ENCODE data around the gene LMTK2.

The LMTK2 gene

DNA sequence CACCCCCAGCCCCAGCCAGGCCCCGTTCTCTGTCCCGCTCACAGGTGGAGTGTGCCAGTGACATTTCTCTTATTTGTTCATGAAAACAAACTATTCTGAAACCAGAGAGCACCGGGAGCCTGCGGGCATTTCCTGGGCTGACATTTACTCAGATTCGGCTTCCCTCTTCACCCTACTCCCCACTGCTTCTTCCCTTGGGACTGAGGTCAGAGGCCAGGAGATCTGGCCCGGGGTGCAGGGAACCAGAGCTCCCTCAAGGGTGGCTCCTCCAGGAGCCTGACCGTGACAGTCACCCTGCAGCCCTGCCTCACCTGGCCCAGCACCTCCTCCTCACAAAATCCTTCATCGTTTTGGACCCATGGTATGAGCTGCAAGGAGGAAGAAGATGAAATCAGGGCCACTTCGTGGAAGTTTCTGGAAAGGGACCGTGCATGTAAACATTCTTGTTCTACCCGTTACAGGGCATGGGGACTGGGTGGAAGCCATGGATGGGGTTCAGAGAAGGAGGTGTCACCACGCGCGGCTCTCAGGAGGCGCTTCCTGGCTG, 116.8 kb downstream of the LMTK2 start:
- no peak for TF ChIP-seq CTCF (conservative IDR thresholded peaks at IDR 0.05)
- peak overlapping the region; percentile 43 for H3K27ac ChIP-seq

GRCh38 chr7:98223898-98224700, 117.4 kb downstream of the LMTK2 start:
- TF ChIP-seq CTCF (conservative IDR thresholded peaks at IDR 0.05) = no peak
- H3K27ac ChIP-seq = peak overlapping the region; percentile 43

DNA sequence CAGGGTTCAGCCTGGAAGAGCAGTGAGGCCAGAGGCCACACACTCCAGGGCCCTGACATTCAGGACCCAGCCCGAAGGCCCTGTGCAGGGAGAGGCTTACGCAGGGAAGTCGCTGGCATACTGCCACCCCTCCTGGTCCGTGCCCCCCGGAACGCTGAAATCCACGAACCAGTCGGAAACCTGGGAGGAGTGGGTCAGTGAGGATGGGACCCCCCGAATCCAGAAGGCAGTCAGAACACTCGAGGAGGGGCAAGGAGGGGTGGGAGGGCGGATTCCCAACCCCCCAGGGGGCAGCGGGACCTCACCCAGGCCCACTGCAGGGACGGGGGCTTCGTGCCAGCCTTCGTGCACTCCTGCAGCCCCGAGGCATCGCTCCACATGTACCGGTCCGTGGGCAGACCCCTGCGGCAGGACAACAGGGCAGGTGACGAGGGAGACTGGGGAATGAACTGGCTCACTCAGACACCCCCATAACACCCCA, 118.1 kb downstream of the LMTK2 start:
- no peak overlapping the region for H3K27ac ChIP-seq
- no peak for TF ChIP-seq CTCF (conservative IDR thresholded peaks at IDR 0.05)

- no peak for TF ChIP-seq CTCF (conservative IDR thresholded peaks at IDR 0.05)
- H3K27ac ChIP-seq = peak overlapping the region; percentile 56
Observed at GRCh38 chr7:98225913-98226614, 119.4 kb downstream of the LMTK2 start.

DNA sequence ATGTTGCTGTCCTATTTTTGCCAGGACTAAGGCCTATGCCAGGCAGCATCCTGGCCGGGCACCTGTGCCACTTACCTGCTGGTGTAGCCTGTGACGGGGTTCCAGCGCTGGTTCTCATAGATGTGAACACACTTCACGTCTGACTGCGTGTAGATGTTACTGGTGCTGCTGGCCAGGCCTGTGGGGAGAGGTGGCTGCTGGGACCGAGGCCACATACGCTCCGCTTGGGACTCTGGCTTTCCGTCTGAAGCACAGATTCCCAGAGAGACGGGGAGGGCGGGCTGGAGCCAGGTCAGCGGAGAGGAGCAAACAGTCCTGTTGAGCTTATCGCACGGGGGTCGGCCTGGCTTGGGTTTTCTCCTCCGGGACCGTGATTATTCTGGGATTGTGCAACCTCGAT, 121.3 kb downstream of the LMTK2 start:
- no peak for TF ChIP-seq CTCF (conservative IDR thresholded peaks at IDR 0.05)
- H3K27ac ChIP-seq = no peak overlapping the region

DNA sequence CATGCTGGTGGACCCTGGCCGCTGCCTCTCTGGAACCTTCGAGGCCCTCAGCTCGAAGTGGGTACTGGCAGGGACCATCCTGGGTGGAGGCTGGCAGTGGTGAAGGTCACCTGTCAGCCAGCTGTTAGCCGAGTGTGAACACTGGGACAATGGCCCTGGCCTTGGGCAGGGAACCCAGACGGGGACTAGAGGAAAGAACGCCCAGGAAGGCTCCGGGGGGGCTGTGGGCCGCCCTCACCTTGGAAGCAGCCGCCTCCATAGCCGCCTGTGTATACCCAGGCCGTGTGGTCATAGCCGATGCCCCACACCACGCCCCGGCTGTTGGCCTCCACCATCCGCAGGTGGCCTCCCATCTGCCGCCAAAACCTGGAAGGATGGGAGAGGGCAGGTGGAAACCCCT, 122.1 kb downstream of the LMTK2 start:
- TF ChIP-seq CTCF (conservative IDR thresholded peaks at IDR 0.05) = no peak
- H3K27ac ChIP-seq = no peak overlapping the region

GRCh38 chr7:98229441-98229840, 122.8 kb downstream of the LMTK2 start:
- no peak overlapping the region for H3K27ac ChIP-seq
- TF ChIP-seq CTCF (conservative IDR thresholded peaks at IDR 0.05) = no peak
